IPS DF 19.7 (cell line): ENCODE measurements around the gene TMEM150B.

Experiments
- DNase-seq: peaks from one replicate; pipeline ENCODE4 v3.0.0-alpha.2; 2013; ENCODE audit warnings: low read depth, low spot score

TMEM150B gene

DNA sequence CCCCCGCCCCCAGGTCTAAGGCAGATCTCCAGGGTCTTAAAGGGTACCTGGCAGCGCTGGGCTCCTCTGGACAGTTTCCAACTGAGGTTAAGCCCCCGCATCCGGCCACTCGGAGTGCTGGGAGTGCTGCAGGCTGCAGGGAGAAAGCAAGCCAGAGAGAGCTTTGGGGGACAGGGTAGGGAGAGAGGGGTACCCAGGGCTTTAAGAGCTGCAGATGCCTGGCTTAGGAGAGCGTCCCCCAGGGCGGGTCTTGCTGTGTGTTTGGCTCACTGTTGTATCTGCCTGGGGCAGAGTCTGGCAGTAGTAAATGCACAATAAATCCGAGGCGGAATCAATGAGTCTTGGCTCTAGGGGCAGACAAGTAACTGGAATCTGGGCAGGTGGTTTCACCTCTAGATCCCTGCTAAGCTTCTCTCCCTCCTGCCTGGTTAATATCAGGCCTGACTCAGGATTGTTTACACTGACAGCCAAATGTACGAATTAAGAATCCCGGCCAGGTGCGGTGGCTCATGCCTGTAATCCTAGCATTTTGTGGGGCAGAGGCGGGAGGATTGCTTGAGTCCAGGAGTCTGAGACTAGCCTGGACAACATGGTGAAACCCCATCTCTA, 30.2 kb upstream of the TMEM150B start:
- no peak for DNase-seq

DNA sequence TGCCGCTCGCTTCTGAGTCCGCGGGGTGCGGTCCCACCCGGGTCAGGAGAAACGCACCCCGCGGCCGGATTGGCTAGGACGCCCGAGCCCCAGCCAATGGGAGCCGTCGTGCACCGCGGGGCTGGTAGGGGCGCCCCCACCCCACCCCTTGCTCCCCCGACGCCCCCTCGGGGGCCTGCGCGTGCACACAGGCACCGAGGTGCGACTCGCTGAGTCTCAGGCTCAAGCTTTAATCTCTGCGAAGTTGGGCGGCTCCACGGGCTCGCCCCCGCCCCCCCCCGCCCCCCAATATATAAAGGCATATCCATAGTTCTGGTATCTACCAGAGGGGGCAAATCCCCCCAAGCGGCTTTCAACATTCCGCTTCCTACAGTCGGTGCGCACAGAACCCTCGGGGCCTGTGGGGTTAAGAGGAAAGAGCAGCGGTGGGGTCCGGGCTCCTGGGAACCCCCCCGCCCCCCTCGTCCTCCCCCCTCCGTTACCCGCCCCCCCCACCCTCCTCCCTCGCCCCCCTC, 29.6 kb upstream of the TMEM150B start, which contains the start of gene COX6B2:
Gene COX6B2 (minus strand): TSS at position 22 of the 515 bp plus-strand sequence. CDS start 198 bp downstream, outside the sequence.
- no peak for DNase-seq

DNA sequence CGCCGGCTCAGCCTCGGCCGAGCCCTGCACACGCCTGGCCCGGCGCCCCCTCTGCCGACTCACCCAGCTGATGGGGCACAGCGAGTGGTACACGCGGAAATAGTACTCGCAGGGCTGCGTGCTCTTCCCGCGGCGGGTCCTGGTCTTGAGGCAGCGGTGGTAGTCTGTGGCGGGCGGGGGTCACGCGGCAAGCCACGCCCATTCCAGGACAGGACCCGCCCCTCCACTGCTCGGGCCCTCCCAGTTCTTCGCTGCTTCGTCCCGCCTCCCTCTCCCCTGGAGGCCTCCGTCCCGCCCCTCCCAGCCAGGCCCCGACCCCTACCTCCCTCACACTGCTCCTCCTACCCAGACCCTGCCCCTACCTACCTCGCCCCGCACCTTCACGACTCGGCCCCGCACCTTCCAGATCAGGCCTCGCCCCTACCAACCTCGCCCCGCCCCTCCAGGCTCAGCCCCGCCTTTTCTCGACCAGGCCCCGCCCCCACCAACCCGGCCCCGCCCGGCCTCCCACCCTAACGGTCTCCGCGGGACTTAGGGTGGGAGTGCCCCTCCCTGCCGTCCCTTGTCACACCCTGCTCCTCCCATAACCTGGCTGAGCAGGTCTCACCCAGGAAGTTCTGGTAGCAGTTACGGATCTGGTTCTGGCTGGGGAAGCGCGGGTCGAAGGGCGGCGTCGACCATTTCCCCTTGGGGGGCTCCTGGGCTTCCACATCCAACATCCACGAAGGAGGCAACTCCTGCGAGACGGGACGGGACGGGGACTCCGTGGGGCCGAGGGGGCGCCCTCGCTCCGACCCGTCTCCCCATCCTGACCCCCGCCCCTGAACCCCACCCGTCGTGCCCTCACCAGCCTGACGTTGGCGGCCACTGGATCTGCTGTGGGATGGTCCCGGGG, 28.9 kb upstream of the TMEM150B start:
- no peak for DNase-seq

DNA sequence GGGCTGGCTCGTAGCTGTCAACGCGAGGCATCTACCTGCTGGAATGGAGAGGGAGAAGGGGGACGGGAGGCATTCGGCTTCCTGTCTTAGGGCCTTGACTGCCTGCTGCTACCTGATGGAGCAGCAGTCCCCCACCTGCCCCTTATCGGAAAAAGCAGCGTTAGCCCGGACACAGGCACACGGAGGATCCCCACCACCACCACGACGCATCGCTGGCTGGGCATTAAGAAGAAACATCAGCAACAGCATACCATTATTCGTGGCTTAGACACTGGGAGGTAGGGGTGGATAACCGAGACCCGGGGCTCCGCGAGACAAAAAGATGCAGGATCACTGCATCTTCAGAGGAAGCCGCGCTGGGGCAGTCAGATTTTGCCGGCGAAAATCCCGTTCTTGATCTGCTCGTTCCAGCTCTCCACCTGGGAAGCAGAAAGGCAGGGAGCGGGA, 28.2 kb upstream of the TMEM150B start:
- no peak for DNase-seq

DNA sequence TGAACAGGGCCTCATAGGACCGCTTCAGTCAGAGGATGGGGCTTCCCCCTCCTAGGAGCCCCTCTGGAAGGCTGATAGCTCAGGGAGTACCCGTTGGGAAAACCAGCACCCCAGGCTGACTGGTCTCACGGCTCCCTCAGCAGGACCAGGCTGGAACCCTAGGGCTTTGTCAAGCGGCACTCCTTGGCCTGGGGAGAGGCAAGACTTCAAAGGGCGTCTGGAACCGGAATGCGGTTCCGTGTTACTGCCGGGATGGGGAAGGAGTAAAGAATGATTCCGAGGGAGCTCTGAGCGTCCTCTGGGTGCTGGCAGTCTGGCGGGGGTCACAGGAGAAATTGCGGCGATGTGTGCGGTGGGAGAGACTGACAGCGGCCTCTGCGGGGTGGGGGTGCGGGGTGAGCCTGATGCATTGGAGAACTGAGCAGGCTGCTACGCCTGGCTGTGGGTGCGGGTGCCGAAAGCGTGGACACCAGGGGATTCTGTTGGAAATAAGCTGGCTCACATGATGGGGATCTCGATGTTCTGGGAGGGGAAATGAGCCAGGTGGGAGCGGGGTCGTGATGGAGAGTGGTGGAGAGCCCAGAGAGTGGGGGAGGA, 27.5 kb upstream of the TMEM150B start:
- no peak for DNase-seq

DNA sequence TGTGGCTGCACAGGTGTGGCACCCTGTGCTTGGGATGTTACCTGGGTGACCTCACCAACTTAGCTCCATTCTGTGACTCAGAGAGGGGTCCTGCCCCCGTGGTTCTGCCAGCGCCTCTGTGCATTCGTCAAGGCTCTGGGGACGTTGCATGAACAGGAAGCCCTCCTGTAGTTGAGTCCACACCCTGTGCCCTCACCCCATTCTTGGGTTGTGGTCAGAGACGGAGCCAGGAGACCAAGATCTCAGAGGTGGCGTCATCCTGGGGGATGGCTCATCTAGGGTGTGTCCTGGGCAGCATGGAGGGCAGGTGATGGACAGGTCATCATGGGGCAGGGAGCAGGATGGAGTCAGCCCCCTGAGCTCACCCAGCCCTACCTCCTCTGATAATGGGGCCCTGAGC, 26.9 kb upstream of the TMEM150B start:
- no peak for DNase-seq

DNA sequence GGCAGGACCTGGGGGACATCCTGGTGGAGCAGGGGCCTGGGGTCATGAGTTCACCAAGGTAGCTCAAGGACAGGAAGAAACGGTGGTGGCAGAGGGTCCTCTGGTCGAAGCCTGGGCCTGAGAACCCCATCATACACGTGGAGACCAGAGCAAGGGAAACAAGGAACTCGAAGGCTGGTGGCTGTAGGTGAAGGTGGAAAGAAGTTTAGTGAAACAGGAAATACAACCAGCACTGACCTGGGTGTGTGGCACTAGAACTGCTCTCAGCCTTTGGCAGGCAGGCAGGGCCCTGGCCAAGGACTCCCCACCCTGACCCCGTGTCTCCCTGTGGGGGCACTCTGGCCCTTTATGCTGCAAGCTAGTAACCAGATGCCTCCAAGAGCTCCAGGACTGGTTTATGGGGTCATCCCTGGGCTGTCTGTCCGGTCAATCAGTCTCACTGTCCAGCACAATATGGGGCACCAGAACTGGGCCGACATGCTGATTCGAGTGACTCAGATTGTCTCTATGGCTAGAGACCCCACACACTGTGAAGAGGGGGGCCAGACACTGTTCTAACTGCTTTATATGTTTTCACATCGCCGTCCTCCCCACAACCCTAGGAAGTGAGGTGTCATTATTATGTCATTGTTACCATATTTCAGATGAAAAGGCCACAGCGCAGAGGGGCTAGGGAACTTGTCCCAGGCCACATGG, 25.6 kb upstream of the TMEM150B start:
- DNase-seq = no peak

DNA sequence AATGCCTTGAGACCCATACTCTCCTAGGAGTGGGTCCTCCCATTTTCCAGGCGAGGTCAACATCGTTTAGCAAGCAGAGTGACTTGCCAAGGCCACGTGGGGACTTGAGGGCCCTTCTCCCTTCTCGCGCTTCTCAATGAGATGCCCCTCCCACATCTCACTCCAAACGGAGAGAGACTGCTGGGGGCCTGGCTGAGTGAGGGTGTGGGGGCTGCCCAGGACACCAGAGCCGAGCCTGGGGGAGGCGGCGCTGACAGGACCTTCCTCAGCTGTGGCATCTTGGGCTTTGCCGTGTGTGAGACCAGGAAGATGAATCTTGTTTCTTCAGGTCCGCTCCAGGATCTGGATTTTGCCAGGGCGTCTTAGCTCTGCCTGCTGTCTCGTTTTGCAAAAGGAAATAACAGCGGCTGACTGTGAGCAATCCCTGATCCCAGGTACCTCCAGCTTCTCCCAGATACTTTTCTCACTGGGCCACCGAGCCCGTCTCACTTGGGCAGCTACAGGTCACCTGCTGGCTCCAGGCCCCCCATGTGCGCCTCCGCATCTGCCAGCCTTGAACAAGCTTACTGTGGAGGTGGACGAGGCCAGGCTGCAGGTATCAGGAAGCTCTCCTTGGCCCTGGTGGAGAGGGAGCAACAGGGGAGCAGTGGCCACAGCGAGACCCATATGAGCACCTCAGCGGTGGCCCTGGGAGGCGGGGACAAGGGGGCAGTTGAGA, 23.3 kb upstream of the TMEM150B start:
- no peak for DNase-seq

DNA sequence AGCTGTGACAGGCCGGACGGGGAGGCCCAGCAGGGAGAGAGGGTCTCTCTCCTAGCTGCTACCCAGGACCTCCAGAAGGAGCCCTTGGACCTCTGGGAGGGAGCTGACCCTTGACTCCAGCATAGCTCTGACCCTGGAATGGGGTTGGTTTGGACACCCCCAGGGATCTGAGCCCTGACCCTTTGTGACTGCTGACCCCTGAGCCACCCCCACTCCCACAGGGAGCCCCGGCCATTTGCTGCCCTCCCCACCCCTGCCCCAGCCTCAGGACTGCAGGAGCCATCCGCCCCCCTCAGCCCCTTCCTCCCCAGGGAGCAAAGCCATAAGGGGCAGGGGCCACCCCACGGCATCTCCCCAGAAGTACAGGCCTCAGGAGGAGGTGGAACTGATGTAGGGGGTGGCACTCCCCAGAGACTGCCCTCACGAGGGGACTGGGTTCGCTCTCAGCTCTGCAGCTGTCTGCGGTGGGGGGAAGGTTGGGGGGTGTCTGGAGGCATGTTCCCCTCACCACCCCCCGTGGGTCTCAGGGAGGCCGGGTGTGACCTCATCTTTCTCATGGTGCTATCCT, 22.4 kb upstream of the TMEM150B start:
- no peak for DNase-seq

DNA sequence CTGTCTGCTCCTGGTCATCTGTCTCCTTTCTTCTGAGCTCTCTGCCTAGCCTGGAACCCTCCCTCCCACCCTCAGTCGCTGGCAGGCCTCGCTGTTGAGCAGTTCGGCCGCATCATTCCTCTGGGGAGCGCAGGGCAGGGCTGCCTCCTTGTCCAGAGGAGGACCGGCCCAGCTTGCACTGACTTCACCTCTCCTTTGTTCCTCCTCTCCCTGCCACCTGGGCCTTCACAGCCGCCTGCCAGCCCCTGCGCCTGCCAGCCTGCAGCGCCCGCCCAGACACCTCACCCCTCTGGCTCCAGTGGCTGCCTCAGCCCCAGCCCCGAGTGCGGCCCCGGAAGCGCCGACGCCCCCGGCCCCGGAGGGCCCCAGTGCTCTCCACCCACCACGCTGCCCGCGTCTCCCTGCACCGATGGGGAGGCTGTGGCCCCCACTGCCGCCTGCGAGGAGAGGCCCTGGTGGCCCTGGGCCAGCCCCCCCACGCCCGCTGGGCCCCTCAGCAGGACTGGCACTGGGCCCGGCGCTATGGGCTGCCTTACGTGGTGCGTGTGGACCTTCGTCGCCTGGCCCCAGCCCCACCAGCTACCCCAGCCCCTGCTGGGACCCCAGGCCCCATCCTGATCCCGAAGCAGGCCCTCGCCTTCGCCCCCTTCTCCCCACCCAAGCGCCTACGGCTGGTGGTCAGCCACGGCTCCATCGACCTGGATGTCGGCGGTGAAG, 21.7 kb upstream of the TMEM150B start:
- DNase-seq = no peak

DNA sequence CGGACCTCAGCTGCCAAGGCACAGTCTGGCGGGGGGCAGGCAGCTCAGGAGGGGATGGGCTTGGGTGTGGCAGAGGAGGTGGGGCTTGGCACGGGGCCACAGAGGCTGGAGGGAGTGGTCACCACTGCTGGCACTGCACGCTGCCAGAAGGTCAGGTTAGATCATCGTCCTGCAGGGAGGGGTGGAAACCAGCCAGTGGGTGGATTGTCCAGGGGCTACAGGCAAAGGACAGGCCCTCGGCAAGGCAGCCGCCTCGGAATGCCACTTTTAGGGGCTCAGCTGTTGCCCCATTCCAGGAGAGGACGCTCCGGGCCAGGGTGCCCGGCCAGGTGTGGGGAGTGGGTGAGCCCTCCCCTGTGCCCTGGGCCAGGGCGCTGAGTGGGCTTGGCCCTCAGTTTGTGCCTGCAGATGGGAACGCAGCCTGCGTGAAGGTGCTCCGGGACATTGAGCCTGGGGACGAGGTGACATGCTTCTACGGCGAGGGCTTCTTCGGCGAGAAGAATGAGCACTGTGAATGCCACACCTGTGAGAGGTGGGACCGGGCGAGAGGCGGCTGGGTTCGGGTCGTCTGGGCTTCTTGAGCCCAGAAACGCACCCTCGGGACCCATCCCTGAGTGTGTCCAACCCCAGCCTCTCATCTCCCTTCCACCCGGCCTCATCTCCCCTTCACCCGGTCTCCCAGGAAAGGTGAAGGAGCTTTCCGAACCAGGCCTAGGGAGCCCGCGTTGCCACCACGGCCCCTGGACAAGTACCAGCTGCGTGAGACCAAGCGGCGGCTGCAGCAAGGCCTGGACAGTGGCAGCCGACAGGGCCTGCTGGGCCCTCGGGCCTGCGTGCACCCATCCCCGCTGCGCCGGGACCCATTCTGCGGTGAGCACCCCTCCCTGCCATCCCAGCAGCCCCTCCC, 20.9 kb upstream of the TMEM150B start:
- DNase-seq = no peak

DNA sequence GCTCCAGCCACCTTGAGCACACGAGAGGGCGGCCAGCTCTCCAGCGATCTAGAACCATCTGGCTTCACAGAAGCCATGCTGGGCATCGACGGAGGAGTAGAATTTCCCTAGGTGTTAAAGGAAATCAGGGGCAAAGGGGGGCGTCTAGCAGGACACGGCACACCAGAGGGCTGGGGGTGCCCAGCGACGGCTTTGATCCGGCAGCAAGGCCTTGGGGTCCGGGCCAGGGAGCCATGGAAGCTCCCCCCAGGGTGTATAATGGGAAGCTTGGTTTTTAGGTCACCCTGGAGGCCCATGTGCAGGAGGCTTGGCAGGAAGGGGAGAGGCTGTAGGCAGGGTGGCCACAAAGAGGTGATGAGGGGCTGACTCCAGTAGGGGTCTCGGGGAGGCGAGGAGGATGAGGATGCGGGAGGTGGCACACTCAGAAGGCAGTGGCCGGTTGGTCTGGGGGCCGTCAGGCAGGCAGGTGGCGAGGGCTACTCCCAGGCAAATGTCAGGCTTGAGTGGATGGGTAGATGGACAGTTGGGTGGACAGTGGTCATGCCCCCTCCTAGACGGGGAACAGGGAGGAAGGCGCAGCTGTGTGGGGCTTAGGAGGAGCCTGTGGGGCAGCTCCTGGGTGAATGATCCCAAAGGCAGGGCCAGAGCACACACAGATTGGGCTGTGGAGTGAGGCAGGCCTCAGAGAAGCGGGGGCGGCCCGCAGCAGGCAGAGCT, 20.1 kb upstream of the TMEM150B start:
- no peak for DNase-seq

DNA sequence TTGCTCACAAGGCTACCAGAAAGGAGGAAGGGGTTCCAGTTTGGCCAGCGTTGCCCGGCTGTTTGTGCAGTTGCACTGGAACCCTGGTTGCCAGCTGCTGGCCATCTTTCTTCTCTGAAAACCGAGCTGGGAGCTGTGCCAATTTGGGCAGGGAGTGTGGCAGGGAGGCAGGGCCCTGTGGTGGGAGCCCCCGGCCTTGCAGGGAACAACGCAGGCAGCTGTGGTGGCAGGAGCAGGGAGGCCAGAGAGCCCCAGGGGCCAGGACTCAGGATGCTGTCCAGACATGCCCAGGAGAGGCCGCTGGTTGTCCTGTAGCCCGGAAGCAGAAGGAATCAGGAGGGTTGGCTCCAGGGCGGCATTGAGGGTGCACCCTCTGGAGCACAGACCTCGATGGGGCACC, 19.3 kb upstream of the TMEM150B start:
- no peak for DNase-seq

DNA sequence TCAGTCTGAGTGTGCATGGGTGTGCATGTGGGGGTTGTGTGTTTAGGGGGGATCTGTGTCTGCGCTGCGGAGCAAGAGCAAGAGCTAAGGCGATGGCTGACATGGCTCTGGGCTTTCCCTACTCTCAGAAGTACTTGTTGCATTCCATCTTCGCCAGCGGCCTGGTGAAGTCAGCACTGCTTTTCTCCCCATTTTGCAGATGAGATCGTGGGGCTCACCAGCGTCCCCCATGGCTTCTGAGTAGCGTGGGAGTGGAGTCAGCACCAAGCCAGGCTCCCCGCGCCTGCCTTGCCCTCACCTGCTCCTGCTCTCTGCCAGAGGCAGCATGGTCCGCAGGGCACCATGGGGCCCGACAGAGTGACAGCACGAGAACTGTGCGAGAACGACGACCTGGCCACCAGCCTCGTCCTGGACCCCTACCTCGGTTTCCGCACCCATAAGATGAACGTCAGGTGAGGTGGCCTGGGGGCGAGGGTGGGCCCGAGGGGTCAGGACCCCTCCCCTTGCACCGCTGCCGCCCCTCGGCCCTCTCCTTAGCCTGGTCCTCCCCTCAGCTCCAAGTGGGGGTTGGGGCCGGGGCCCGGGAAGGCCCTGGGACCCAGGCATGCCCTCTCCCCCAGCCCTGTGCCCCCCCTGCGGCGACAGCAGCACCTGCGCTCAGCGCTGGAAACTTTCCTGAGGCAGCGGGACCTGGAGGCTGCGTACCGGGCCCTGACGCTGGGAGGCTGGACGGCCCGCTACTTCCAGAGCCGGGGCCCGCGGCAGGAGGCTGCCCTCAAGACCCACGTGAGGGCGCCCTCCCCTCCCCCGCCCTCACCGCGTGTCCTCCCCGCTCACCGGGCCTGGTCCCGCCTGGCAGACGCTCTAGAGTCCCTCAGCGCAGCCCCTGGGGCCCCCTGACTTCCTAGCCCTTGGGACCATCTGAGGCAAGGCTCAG, 16.7 kb upstream of the TMEM150B start:
- no peak for DNase-seq

DNA sequence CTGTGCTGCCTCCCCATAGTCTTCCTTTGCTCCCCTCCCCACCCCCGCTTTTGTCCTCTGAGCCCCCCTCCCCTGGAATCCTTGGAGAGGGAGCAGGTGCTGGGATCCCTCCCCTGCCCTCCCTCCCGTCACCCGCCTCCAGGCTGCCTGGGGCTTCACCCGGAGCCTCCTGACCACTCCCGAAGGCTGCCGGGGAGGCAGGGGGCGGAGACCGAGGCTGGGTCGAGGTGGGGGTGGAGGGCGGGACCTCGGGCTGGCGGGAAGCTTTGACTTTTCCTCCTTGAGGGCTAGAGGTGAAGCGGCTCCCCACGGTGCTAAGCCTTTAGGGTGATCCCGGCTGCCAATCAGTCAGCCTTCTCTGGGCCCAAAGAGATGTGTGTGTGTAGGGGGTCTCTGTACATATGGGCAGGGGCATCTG, 16.0 kb upstream of the TMEM150B start:
- no peak for DNase-seq

DNA sequence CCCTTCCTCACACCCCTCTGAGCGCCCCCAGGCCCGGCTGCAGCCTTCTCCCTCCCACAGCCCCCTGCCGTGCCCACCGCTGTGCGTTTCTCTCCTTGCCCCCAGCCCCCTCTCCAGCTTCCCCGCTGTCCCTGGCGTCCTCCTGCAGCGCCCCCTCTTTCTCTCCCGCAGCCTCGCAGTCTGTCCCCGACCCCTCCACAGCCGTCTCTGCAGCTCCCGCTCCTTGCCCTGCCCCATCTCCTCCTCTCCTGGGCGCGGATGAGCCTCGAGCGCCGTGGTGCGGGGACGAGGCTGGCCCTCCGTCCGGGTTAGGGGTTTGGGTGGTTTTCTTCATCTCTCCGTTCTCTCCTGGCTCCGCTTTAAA, 15.6 kb upstream of the TMEM150B start:
- DNase-seq = no peak
